GM23338 (cell line): ENCODE results near the gene DFFB.

Experiments
- EZH2phosphoT487 ChIP-seq: fragments of 200-600 bp; sonication (generic); IDR thresholded peaks from one replicate; pipeline ENCODE4 v1.8.1; 2018; ENCODE audit warnings: antibody characterized with exemption; ENCODE audit not compliant: unreplicated experiment
- JUNB ChIP-seq: IDR thresholded peaks from one replicate; pipeline ENCODE4 v1.6.1; 2016; ENCODE audit warnings: antibody characterized with exemption; ENCODE audit not compliant: unreplicated experiment
- POLR2AphosphoS5 ChIP-seq: IDR thresholded peaks from 2 replicates; pipeline ENCODE4 v1.6.1; 2016; ENCODE audit warnings: antibody characterized with exemption, low read depth
- TF ChIP-seq, protein P1 (sequence below), 2 experiments: fragments of 200-600 bp in 1 of 2; sonication (generic) in 1 of 2; conservative IDR thresholded peaks; 2 replicates each; pipeline versions ENCODE4 v1.5.1 to v1.6.1; 2016 to 2017; ENCODE audit warnings: antibody characterized with exemption in 2 of 2, low read depth in 2 of 2, mild to moderate bottlenecking in 2 of 2, moderate library complexity in 1 of 2

DNA sequence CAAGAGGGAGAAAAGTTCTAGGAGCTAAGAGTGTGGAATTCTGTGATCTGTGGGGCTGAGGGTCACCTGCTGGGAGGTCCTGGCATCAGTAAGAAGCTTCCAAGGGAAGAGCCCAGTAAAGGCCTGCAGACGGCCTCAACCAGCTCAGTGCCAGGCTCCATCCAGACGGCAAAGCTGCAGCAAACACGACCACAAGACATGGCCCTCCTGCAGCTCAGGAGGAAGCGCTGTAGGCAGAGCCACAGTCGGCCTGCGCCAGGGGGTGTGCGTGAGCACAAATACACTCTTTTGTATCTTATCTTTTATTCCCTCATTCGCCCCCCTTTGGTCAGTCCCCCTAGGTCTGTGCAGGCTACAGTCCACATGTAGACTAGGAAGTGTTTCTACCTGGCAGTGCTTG is 29.4 kb downstream of the DFFB start:
- TF ChIP-seq, protein P1, sequence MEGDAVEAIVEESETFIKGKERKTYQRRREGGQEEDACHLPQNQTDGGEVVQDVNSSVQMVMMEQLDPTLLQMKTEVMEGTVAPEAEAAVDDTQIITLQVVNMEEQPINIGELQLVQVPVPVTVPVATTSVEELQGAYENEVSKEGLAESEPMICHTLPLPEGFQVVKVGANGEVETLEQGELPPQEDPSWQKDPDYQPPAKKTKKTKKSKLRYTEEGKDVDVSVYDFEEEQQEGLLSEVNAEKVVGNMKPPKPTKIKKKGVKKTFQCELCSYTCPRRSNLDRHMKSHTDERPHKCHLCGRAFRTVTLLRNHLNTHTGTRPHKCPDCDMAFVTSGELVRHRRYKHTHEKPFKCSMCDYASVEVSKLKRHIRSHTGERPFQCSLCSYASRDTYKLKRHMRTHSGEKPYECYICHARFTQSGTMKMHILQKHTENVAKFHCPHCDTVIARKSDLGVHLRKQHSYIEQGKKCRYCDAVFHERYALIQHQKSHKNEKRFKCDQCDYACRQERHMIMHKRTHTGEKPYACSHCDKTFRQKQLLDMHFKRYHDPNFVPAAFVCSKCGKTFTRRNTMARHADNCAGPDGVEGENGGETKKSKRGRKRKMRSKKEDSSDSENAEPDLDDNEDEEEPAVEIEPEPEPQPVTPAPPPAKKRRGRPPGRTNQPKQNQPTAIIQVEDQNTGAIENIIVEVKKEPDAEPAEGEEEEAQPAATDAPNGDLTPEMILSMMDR (conservative IDR thresholded peaks at IDR 0.05; ENCODE audit: low read depth in 2 of 2) = no peak
- TF ChIP-seq JUNB (no peak), EZH2phosphoT487 (no peak), POLR2AphosphoS5 (no peak)
